H1 (cell line): Measurements from ENCODE around the gene ANKH. TPM values are rescaled to one million over a fixed set of nuclear protein-coding genes. Genes with fewer than 3 reads are reported as not detected.

ENCODE experiments used
- CTCF ChIA-PET: fragments of 300-600 bp; sonication (Branson Sonifier 250); formaldehyde crosslinking; loops from one replicate; lab custom pipeline; 2021; ENCODE audit not compliant: partially characterized antibody; lab: Charles Lee
- POLR2A ChIA-PET: fragments of 300-600 bp; sonication (Branson Sonifier 250); formaldehyde crosslinking; loops from one replicate; lab custom pipeline; 2021; ENCODE audit warnings: inconsistent platforms; ENCODE audit not compliant: partially characterized antibody; lab: Charles Lee
- DNase-seq, 2 experiments: peaks; one replicate each; pipeline versions ENCODE4 v3.0.0 to v3.0.0-alpha.2; 2010 to 2022; ENCODE audit warnings: low spot score in 2 of 2, low read depth in 1 of 2, mixed read lengths in 1 of 2
- FAIRE-seq: peaks from 2 replicates; lab custom pipeline; 2011; peaks lifted over from hg19 to GRCh38; lab: Jason Lieb, UNC
- H2AFZ ChIP-seq: 2 replicates; pipeline ENCODE4 v1.8.1; 2012; ENCODE audit warnings: low read length, inconsistent platforms
- H2AK5ac ChIP-seq: 2 replicates; pipeline ENCODE4 v1.6.1; 2013; ENCODE audit warnings: low read depth, low read length
- H2BK120ac ChIP-seq: replicated peaks from 2 replicates; pipeline ENCODE3; 2013; ENCODE audit warnings: low read depth, low read length, inconsistent platforms
- H2BK12ac ChIP-seq: 2 replicates; pipeline ENCODE4 v1.6.1; 2013; ENCODE audit warnings: low read depth, low read length
- H2BK15ac ChIP-seq: 2 replicates; pipeline ENCODE4 v1.6.1; 2013; ENCODE audit warnings: low read length
- H2BK20ac ChIP-seq: 2 replicates; pipeline ENCODE4 v1.6.1; 2013; ENCODE audit warnings: low read length
- H2BK5ac ChIP-seq: 2 replicates; pipeline ENCODE4 v1.6.1; 2013; ENCODE audit warnings: low read depth, low read length
- H3K14ac ChIP-seq: 2 replicates; pipeline ENCODE4 v1.6.1; 2013; ENCODE audit warnings: inconsistent platforms; ENCODE audit not compliant: insufficient read length
- H3K18ac ChIP-seq: 2 replicates; pipeline ENCODE4 v1.6.1; 2013; ENCODE audit warnings: low read length; ENCODE audit errors: extremely low read depth
- H3K23ac ChIP-seq: 2 replicates; pipeline ENCODE4 v1.6.1; 2013; ENCODE audit warnings: inconsistent platforms; ENCODE audit not compliant: insufficient read length
- H3K23me2 ChIP-seq: 2 replicates; pipeline ENCODE4 v1.6.1; 2013; ENCODE audit warnings: low read depth, low read length
- H3K27ac ChIP-seq: 2 replicates; pipeline ENCODE4 v1.6.1; 2011; ENCODE audit warnings: low read depth, low read length, inconsistent platforms
- H3K27me3 ChIP-seq, 4 experiments: replicated peaks in 1 of 4; 1 replicate in 1 of 4; 2 replicates in 3 of 4; pipeline versions ENCODE4 v1.6.1 to v1.8.1; 2011 to 2013; ENCODE audit warnings: low read length in 3 of 4, mild to moderate bottlenecking in 3 of 4, inconsistent platforms in 2 of 4, mixed read lengths in 2 of 4, moderate library complexity in 1 of 4; ENCODE audit not compliant: control insufficient read depth in 3 of 4, insufficient read depth in 3 of 4; ENCODE audit errors: extremely low read depth in 1 of 4
- H3K36me3 ChIP-seq, 4 experiments: 2 replicates each; pipeline versions ENCODE4 v1.6.1 to v1.8.1; 2011 to 2013; ENCODE audit warnings: mild to moderate bottlenecking in 4 of 4, low read length in 3 of 4, moderate library complexity in 2 of 4, control low read depth in 1 of 4, inconsistent platforms in 1 of 4; ENCODE audit not compliant: insufficient read depth in 4 of 4, control insufficient read depth in 2 of 4
- H3K4ac ChIP-seq: replicated peaks from 2 replicates; pipeline ENCODE3; 2013; ENCODE audit warnings: low read length, low read depth, mixed read lengths, inconsistent platforms; ENCODE audit not compliant: insufficient read length
- H3K4me1 ChIP-seq, 4 experiments: replicated peaks in 1 of 4; 1 replicate in 1 of 4; 2 replicates in 3 of 4; pipeline versions ENCODE4 v1.6.1 to v1.8.1; 2011 to 2013; ENCODE audit warnings: low read length in 3 of 4, inconsistent platforms in 2 of 4, mixed read lengths in 1 of 4; ENCODE audit not compliant: insufficient read depth in 4 of 4, control insufficient read depth in 3 of 4
- H3K4me2 ChIP-seq, 2 experiments: 2 replicates each; pipeline versions ENCODE4 v1.6.1 to v1.8.1; 2011 to 2013; ENCODE audit warnings: low read depth in 2 of 2, low read length in 2 of 2, control low read depth in 1 of 2, inconsistent platforms in 1 of 2, mild to moderate bottlenecking in 1 of 2; ENCODE audit not compliant: insufficient read depth in 1 of 2
- H3K4me3 ChIP-seq, 4 experiments: fragments of 200-600, 300-600 bp in 1 of 4; sonication (generic), shearing (Covaris generic), sonication (Bioruptor Twin) in 1 of 4; 2 replicates each; pipeline versions ENCODE4 v1.5.1 to v1.8.1; 2011 to 2016; ENCODE audit warnings: low read length in 4 of 4, low read depth in 3 of 4, control low read depth in 2 of 4, inconsistent platforms in 2 of 4, mild to moderate bottlenecking in 2 of 4, mixed read lengths in 1 of 4, moderate library complexity in 1 of 4; ENCODE audit not compliant: insufficient read depth in 2 of 4; ENCODE audit errors: extremely low read depth in 1 of 4
- H3K56ac ChIP-seq: replicated peaks from 2 replicates; pipeline ENCODE3; 2013; ENCODE audit warnings: low read depth, mild to moderate bottlenecking, mixed read lengths, low read length, inconsistent platforms; ENCODE audit not compliant: insufficient read length
- H3K79me1 ChIP-seq: 2 replicates; pipeline ENCODE4 v1.6.1; 2013; ENCODE audit warnings: low read depth, low read length, control low read depth
- H3K79me2 ChIP-seq, 2 experiments: 2 replicates each; pipeline versions ENCODE4 v1.6.1 to v1.8.1; 2012 to 2013; ENCODE audit warnings: low read length in 2 of 2, mild to moderate bottlenecking in 2 of 2, inconsistent platforms in 1 of 2; ENCODE audit not compliant: insufficient read depth in 2 of 2, control insufficient read depth in 1 of 2
- H3K9ac ChIP-seq, 4 experiments: replicated peaks in 1 of 4; 1 replicate in 1 of 4; 2 replicates in 3 of 4; pipeline versions ENCODE4 v1.6.1 to v1.8.1; 2011 to 2013; ENCODE audit warnings: low read depth in 3 of 4, low read length in 3 of 4, control low read depth in 2 of 4, mild to moderate bottlenecking in 2 of 4, moderate library complexity in 2 of 4, inconsistent platforms in 1 of 4; ENCODE audit errors: extremely low read depth in 1 of 4
- H3K9me3 ChIP-seq, 2 experiments: 2 replicates each; pipeline versions ENCODE4 v1.6.1 to v1.8.1; 2012 to 2013; ENCODE audit warnings: mild to moderate bottlenecking in 2 of 2, moderate library complexity in 2 of 2, control low read depth in 1 of 2, inconsistent platforms in 1 of 2, low read depth in 1 of 2, low read length in 1 of 2, mixed read lengths in 1 of 2; ENCODE audit not compliant: insufficient read depth in 2 of 2
- H4K20me1 ChIP-seq, 2 experiments: replicated peaks in 1 of 2; 2 replicates each; pipeline versions ENCODE3 to v1.8.1; 2011 to 2013; ENCODE audit warnings: inconsistent platforms in 2 of 2, low read length in 2 of 2, mild to moderate bottlenecking in 1 of 2; ENCODE audit not compliant: insufficient read depth in 2 of 2, control insufficient read depth in 1 of 2
- H4K5ac ChIP-seq: 2 replicates; pipeline ENCODE4 v1.6.1; 2013; ENCODE audit warnings: low read length, low read depth, mixed read lengths, inconsistent platforms; ENCODE audit not compliant: insufficient read length
- H4K8ac ChIP-seq: 2 replicates; pipeline ENCODE4 v1.8.0; 2013; ENCODE audit warnings: mild to moderate bottlenecking, moderate library complexity, low read length, inconsistent platforms; ENCODE audit not compliant: insufficient read depth; ENCODE audit errors: extremely low read depth
- H4K91ac ChIP-seq: replicated peaks from 2 replicates; pipeline ENCODE3; 2013; ENCODE audit warnings: low read length, mixed read lengths, inconsistent platforms; ENCODE audit not compliant: insufficient read length
- BACH1 ChIP-seq: IDR thresholded peaks from 2 replicates; pipeline ENCODE4 v1.6.1; 2012; ENCODE audit warnings: low read length, improper control_type of control experiment
- CREB1 ChIP-seq: IDR thresholded peaks from 2 replicates; pipeline ENCODE4 v1.6.1; 2012; ENCODE audit warnings: inconsistent platforms
- EZH2 ChIP-seq: fragments of 200-600 bp; sonication (generic); IDR thresholded peaks from 2 replicates; pipeline ENCODE4 v1.7.1; 2012; ENCODE audit warnings: low read depth, mild to moderate bottlenecking, moderate library complexity, low read length, inconsistent platforms; ENCODE audit not compliant: severe bottlenecking
- RAD21 ChIP-seq, 2 experiments: IDR thresholded peaks in 1 of 2; conservative IDR thresholded peaks in 1 of 2; 2 replicates each; pipeline ENCODE4 v1.6.1; 2011; ENCODE audit warnings: low read depth in 2 of 2, low read length in 2 of 2, improper control_type of control experiment in 1 of 2, inconsistent platforms in 1 of 2, mild to moderate bottlenecking in 1 of 2, moderate library complexity in 1 of 2
- WGBS, 2 experiments: shearing (Covaris generic) in 1 of 2; methylation state at CpG; one replicate each; pipeline versions ENCODE4 v1.1.6 to v1.1.7; 2013 to 2015; ENCODE audit warnings: low lambda C conversion rate in 2 of 2, mixed read lengths in 2 of 2, inconsistent platforms in 1 of 2, low coverage in 1 of 2, missing lambda C conversion rate in 1 of 2; ENCODE audit not compliant: insufficient replicate concordance in 2 of 2, insufficient coverage in 1 of 2, insufficient read length in 1 of 2; ENCODE audit errors: extremely low coverage in 1 of 2, missing lambda C conversion rate in 1 of 2; 5-methylcytosine and 5-hydroxymethylcytosine counted together
- polyA plus RNA-seq, 7 experiments: library from polyadenylated mRNA; depleted of rRNA in 3 of 7; stranded (reverse) in 5 of 7; unstranded in 2 of 7; fragments of >200 nt in 5 of 7; fragments of 200-250 nt in 2 of 7; gene quantifications; 1 replicate in 5 of 7; 2 replicates in 1 of 7; 4 replicates in 1 of 7; pipeline versions ENCODE4 v1.2.1 to v1.2.3, GENCODE V29; 2011 to 2013; ENCODE audit warnings: missing spikeins in 2 of 7, mixed read lengths in 2 of 7
- total RNA-seq: library from RNA; stranded (reverse); fragmentation: NEBNext Ultra II Directional; extraction: Animal tissue kit (Norgen Biotek cat#: 25700); gene quantifications from 2 replicates; pipeline ENCODE4 v1.2.1, GENCODE V29; 2021
- TF ChIP-seq, protein P1 (sequence below): IDR thresholded peaks from 2 replicates; pipeline ENCODE4 v1.6.1; 2011; ENCODE audit warnings: low read depth, mild to moderate bottlenecking, low read length; ENCODE audit not compliant: insufficient read depth
- TF ChIP-seq, protein P2 (sequence below): IDR thresholded peaks from 2 replicates; pipeline ENCODE4 v1.6.1; 2012; ENCODE audit warnings: inconsistent platforms

The ANKH gene
- total and polyA plus RNA-seq, 2 of the 8 experiments (the other 6 are each of a cell fraction or from before 2014, with no cell fraction given) = 5.3 to 13.0 TPM

DNA sequence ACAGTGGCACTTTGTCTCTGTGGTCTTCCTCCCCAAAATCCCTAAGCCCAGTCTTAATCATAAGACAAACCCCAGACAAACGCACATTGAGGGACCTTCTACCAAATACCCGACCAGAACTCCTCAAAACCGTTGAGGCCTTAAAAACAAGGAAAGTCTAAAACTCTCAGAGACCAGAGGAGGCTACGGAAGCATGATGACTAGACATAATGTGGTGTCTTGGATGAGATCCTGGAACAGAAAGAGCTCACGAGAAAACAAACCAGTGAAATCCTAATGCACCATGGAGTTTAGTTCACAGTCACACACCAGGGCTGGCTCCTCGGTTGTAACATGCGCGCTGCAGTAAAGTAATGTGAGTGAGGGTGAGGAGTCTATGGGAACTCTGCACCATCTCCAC, 148.7 kb downstream of the ANKH start:
- no peak overlapping the region for H3K14ac ChIP-seq
- no peak overlapping the region; the same call in 1 of the 2 replicates for H4K8ac ChIP-seq
- no peaks in the 10 kb centered on the region; a peak in 2 of 7 replicates for H3K27me3 ChIP-seq
- H2AK5ac ChIP-seq = no peak overlapping the region
- no peak overlapping the region for H3K4me2 ChIP-seq
- H3K23me2 ChIP-seq = no peaks in the 10 kb centered on the region
- no peak overlapping the region for H2BK20ac ChIP-seq
- no peak overlapping the region for H3K9ac ChIP-seq
- CTCF ChIA-PET = interaction anchor here (0.6 to 1.7 kb wide), 4 partner anchors 9 to 271 kb away, joined by 3 to 5 read pairs (median 3); no protein-coding TSS in a partner anchor
- no peak overlapping the region for H2BK120ac ChIP-seq
- no peaks in the 10 kb centered on the region for H3K79me2 ChIP-seq
- H2AFZ ChIP-seq = no peak overlapping the region
- H3K23ac ChIP-seq = no peak overlapping the region
- H3K9me3 ChIP-seq = no peaks in the 10 kb centered on the region
- H3K36me3 ChIP-seq = no peaks in the 10 kb centered on the region
- no peaks in the 10 kb centered on the region for H3K79me1 ChIP-seq
- H3K18ac ChIP-seq = no peak overlapping the region
- H2BK5ac ChIP-seq = no peak overlapping the region
- no peak for FAIRE-seq
- H3K4ac ChIP-seq = no peak overlapping the region
- no peaks in the 10 kb centered on the region for H4K20me1 ChIP-seq
- H4K5ac ChIP-seq = no peak overlapping the region
- POLR2A ChIA-PET = no interaction called here
- no peak overlapping the region for H2BK12ac ChIP-seq
- DNase-seq = no peak
- no peak overlapping the region for H3K56ac ChIP-seq
- H3K27ac ChIP-seq = no peak overlapping the region
- TF ChIP-seq, protein P1, sequence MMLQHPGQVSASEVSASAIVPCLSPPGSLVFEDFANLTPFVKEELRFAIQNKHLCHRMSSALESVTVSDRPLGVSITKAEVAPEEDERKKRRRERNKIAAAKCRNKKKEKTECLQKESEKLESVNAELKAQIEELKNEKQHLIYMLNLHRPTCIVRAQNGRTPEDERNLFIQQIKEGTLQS = no peak
- TF ChIP-seq, protein P2, sequence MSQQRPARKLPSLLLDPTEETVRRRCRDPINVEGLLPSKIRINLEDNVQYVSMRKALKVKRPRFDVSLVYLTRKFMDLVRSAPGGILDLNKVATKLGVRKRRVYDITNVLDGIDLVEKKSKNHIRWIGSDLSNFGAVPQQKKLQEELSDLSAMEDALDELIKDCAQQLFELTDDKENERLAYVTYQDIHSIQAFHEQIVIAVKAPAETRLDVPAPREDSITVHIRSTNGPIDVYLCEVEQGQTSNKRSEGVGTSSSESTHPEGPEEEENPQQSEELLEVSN = no peak
- TF ChIP-seq BACH1 = no peak
- no peak for TF ChIP-seq RAD21 (IDR thresholded peaks at IDR 0.05 in 1 of 2, conservative IDR thresholded peaks at IDR 0.05 in 1 of 2; ENCODE audit: low read depth in 2 of 2, low read length in 2 of 2)
- no peak for TF ChIP-seq EZH2
- no peak for TF ChIP-seq CREB1
- TF ChIP-seq, all 59 proteins: peak for 0
- peaks cover 3 to 10% (median 7%) of the 10 kb centered on the region in 4 experiments for H3K4me1 ChIP-seq
- no peak overlapping the region for H3K4me3 ChIP-seq
- no peak overlapping the region for H4K91ac ChIP-seq
- no peak overlapping the region for H2BK15ac ChIP-seq
- 92% methylated on average over 8 of the region's 8 CpGs; no CpG with 5 or more reads in 1 of the 2 experiments for WGBS, 2 experiments
